GM12874 (cell line): Measurements from ENCODE around the gene BAIAP2.

Source experiments
- TF ChIP-seq, protein P1 (sequence below): IDR thresholded peaks from 2 replicates; pipeline ENCODE4 v1.5.1; 2011; ENCODE audit warnings: low read depth, mild to moderate bottlenecking, control low read depth, low read length, moderate library complexity; ENCODE audit not compliant: insufficient read depth

Gene BAIAP2

DNA sequence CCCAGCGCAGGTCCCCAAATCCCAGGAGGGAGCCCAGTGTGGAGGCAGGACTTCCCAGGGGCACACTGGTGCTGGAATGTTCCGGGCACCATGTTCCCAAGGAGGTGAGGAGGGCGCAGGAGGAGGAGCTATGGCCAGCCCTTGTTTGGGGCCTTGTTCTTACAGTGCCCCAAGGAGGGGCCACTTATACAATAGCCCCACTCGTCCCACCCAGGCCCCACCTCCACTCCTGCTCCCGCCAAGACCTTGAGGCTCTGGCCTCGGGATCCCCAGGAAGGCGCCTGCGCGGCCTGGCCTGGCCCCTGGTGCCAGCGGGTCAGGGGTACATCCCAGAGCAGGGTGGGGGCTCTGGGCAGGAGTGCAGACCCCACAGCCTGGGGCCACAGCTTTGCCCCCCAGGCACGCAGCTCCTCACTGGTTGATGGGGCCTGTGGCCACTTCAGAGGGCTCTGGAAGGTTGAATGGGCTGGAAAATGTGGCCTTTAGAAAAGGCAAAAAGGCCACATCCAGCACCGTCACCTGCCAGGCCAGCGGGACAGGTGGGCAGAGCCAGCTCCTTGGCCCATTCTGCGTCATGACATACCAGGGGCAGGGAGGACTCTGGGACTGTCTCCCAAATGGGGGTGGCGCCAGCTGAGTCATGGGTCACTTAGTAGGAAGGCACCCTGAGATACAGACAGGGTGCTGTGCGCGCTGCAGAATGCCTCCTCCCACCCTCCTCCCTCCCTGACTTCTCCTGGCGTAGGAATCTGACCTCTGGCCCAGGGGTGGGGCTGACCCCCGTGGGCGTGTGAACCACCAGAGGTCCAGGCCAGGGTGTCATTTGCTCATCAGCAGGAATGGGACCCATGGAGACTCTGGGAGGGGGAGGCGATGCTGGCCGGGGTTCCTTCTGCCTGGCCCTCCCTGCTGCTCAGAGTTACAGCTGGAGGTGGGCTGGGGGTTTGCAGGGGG lies 98.1 kb downstream of the BAIAP2 start:
- TF ChIP-seq, protein P1, sequence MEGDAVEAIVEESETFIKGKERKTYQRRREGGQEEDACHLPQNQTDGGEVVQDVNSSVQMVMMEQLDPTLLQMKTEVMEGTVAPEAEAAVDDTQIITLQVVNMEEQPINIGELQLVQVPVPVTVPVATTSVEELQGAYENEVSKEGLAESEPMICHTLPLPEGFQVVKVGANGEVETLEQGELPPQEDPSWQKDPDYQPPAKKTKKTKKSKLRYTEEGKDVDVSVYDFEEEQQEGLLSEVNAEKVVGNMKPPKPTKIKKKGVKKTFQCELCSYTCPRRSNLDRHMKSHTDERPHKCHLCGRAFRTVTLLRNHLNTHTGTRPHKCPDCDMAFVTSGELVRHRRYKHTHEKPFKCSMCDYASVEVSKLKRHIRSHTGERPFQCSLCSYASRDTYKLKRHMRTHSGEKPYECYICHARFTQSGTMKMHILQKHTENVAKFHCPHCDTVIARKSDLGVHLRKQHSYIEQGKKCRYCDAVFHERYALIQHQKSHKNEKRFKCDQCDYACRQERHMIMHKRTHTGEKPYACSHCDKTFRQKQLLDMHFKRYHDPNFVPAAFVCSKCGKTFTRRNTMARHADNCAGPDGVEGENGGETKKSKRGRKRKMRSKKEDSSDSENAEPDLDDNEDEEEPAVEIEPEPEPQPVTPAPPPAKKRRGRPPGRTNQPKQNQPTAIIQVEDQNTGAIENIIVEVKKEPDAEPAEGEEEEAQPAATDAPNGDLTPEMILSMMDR: no peak

DNA sequence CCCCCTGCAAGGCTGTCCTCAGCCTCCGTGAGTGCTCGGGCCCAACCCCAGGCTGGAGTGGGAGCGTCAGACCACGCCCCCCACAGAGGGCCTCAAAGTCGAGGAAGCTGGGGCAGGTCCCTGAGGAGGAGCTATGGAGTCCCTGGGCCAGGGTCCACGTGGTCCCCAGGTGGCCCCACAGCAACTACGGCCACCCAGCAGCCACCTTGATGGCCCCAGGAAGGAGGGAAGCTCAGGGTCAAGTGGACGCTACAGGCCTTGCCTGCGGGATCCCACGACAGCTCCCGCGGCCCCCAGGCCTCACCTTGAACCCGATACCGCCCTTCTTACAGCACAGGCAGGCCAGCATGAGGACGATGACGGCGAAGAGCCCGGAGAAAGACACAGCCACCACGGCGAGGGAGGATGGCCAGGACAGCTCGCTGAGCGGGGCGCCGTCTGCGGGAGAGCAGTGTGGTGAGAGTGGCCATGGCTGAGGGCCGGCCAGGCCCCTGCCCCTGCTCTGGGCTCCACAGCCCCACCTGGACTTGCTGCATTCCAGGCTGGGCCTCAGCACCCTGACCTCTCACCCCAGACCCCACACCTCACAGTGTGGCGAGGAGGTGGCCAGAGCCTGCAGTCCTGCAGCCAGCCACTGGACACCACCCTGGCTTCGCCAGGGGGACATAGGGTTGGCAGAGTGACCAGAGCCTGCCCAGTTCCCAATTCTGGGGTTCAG lies 99.3 kb downstream of the BAIAP2 start:
- TF ChIP-seq, protein P1: no peak

DNA sequence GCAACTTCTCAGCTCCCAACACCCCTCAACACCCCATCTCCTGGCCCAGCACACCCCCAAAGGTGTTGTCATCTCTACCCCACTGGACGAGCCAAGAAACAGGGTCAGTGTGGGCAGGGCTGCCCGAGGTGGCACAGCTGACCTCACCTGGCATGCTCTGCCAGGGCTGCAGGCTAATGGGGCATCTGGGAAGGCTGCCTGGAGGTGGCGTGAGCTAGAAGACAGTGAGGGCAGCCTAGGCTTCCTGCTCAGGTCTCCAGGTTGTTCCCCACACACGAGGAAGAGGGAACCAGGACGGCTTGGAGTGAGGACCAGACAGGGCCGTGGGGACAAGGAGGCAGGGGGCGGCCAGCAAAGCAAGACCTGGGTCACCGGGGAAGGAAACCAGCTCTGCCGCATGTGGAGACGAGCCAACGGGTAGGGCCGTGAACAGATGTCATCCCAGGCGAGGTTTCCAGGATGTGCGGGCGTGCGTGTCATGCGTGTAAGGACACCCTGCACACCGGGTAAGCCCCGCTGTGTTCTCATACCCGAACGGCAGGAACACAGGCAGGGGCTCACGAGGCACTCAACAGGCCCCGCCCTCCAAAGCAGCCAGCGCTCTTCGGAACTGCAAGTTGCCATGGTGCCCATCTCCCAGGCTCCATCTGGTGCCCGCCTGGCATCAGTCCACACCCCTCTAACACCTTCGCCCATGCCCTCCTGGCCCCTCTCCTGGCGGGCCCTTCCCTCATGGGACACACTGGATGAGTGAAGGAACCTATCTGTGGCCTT lies 100.7 kb downstream of the BAIAP2 start:
- TF ChIP-seq, protein P1: no peak

DNA sequence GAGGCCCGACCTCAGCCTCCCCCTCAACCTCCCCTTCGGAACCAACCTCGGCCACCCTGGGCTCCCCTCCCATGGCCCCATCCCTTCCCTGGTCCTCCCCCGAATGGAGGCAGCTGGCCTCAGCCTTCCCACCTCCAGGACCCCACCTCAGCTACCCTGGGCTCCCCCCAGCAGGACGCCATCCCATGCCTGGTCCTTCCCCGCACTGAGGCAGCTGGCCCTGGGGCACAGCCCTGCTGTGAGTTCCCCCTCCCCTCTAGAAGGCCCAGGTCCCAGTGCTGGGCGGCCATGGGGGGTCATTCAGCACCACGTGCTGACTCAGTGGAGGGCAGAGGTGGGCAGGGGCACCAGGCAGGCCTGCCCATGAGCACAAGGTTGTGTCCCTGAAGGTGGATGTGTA lies 101.4 kb downstream of the BAIAP2 start:
- TF ChIP-seq, protein P1: no peak

DNA sequence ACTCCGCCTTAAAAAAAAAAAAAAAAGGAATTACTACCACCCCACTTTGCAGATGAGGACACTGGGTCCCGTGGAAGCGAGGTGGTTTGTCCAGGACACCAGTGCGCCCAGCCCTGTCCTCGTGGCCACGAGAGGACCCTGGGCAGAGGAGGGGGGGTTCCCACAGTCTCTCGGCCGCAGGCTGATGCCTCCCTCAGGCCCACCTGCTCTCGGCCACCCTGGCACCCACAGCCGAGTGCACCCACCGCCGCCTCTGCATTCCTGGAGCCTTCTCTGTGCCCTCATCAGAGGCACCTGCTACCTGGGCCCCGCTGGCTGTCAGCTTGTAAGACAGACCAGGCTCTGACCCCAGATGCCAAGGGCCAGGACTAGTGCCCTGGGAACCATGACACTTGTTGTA lies 102.3 kb downstream of the BAIAP2 start:
- TF ChIP-seq, protein P1: no peak

DNA sequence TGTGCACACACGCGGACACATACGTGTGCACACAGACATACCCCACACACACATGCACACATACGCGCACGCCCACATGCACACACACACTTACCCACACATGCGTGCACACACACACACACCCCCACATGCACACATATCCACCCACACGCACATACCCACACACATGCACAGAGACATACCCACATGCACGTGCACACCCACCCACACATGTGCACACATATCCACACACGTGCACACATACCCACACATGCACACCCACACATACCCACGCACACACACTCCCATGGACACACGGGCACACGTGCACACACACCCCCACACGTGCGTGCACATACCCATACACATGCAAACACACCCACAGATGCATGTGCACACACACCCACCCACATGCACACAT lies 103.1 kb downstream of the BAIAP2 start:
- TF ChIP-seq, protein P1: no peak

DNA sequence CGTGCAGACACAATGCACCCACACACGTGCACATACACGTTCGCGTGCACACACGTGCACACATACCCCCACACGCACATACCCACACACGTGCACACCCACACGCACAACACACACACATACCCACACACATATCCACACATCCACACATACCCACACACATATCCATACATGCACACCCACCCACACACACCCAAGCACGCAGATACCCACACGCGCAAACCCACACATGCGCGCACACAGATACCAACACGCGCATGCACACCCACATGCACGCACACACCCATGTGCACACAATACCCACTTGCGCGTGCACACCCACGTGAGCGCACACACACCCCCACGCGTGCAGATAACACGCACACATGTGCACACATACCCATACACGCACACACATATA lies 103.5 kb downstream of the BAIAP2 start:
- TF ChIP-seq, protein P1: no peak
